ENCODE data around the gene AHNAK2.

Gene AHNAK2

DNA sequence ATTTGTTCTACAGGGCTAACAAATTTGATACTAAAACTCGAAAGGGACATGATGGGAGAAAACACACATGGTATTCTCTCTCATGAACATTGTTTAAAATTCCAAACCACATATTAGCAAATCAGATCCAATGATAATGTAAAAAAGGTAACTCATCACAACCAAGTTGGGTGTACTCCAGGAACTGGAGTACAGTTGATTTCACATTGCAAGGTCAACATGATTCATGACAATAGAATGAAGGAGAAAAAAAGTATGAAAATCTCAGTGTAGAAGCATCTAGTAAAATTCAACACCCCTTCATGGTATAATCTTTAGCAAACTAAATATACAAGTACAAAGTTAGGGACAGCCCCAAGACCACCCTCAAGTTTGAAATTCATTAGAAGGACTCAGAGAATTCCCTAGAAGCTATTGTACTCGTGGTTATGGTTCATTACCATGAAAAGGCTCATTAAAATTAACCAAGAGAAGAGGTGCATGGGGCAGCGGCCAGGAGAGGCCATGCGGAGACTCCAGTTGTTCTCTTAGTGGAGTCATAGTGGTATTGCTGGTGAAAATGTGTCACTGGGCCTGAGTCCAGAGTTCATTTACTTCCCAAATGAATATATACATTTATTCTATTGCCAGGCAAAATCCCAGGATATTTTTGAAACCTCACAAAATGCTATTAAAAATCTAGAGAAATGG is 45.8 kb upstream of the AHNAK2 start:
- peaks cover 30% of the 10 kb centered on the region for H3K4me1 Mint-ChIP-seq
- H3K4me3 Mint-ChIP-seq: no peak overlapping the region

DNA sequence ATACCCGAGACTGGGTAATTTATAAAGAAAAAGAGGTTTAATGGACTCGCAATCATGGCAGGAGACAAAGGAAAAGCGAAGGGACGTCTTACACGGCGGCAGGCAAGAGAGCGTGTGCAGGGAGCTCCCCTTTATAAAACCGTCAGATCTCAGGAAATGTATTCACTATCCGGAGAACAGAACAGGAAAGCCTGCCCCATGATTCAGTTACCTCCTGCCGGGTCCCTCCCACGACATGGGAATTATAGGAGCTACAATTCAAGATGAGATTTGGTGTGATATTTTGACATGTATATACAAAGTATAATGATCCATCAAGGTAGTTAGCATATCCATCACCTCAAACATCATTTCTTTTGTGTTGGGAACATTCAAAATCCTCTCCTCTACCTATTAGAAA is 45.0 kb upstream of the AHNAK2 start:
- Mint-ChIP-seq H3K9me3 (no peaks in the 10 kb centered on the region), H3K36me3 (ENCODE audit: low read depth) (no peaks in the 10 kb centered on the region), H3K27ac (no peak overlapping the region), H3K27me3 (ENCODE audit: low read depth, poor library complexity) (peaks cover 18% of the 10 kb centered on the region), H3K4me1 (peaks cover 36% of the 10 kb centered on the region), H3K4me3 (peak overlapping the region; percentile 17)
- TF ChIP-seq, protein P1, sequence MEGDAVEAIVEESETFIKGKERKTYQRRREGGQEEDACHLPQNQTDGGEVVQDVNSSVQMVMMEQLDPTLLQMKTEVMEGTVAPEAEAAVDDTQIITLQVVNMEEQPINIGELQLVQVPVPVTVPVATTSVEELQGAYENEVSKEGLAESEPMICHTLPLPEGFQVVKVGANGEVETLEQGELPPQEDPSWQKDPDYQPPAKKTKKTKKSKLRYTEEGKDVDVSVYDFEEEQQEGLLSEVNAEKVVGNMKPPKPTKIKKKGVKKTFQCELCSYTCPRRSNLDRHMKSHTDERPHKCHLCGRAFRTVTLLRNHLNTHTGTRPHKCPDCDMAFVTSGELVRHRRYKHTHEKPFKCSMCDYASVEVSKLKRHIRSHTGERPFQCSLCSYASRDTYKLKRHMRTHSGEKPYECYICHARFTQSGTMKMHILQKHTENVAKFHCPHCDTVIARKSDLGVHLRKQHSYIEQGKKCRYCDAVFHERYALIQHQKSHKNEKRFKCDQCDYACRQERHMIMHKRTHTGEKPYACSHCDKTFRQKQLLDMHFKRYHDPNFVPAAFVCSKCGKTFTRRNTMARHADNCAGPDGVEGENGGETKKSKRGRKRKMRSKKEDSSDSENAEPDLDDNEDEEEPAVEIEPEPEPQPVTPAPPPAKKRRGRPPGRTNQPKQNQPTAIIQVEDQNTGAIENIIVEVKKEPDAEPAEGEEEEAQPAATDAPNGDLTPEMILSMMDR (IDR thresholded peaks at IDR 0.05): no peak
- no peak for DNase-seq

More for the DNA sequence above, 45.8 kb upstream of the AHNAK2 start:
- no peaks in the 10 kb centered on the region for H3K36me3 Mint-ChIP-seq (ENCODE audit: low read depth)
- DNase-seq: no peak
- TF ChIP-seq, protein P1 (IDR thresholded peaks at IDR 0.05): no peak
- no peak overlapping the region for H3K27ac Mint-ChIP-seq
- no peaks in the 10 kb centered on the region for H3K9me3 Mint-ChIP-seq
- peaks cover 26% of the 10 kb centered on the region for H3K27me3 Mint-ChIP-seq (ENCODE audit: low read depth, poor library complexity)

DNA sequence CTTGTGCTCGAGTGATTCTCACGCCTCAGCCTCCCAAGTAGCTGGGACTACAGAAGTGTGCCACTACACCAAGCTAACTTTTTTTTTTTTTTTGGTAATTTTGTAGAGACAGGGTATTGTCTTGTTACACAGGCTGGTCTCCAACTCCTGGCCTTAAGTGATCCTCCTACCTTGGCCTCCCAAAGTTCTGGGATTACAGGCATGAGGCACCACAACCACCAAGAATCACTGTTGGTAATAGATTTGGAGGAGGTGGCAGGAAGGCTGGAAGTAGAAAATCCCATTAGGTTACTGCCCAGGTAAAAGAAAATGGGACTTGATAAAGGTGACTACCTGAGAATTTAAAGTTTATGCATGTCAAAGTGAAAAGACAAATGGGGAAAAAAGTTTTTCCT is 44.1 kb upstream of the AHNAK2 start:
- Mint-ChIP-seq H3K4me1 (peaks cover 43% of the 10 kb centered on the region), H3K9me3 (no peaks in the 10 kb centered on the region), H3K4me3 (peak overlapping the region; percentile 93), H3K27ac (no peak overlapping the region), H3K36me3 (ENCODE audit: low read depth) (peaks cover 5% of the 10 kb centered on the region), H3K27me3 (ENCODE audit: low read depth, poor library complexity) (peaks cover 10% of the 10 kb centered on the region)
- DNase-seq: no peak
- TF ChIP-seq, protein P1 (IDR thresholded peaks at IDR 0.05): no peak

DNA sequence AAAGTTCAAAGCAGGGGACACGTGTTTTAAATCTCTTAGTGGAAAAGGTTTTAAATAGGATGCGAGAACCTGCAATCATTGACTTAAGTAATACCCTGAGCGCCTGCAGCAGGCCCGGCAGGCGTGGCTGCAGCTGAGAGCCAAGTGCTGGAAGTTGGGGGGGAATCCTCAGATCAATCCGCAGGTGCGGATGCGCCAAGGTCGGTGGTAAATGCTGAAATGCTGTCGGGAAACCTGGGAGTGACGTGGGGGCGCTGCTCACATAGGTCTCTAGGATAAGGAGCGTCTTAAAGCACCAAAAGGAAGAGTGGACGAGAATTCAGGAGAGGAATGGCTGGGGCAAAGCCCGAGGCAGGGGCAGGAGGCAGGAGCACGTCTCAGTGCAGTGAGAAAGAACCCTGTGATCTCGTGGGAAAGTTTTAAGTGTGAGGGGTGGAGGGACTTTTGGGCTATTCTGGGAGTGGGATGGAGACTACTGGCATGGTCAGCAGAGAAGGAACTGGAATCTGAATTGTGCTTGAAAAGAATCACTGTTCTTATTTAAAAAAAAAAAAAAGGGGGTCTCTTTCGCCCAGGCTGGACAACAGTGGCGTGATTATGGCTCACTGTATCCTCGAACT is 43.6 kb upstream of the AHNAK2 start:
- peak; percentile 53 for DNase-seq
- TF ChIP-seq, protein P1 (IDR thresholded peaks at IDR 0.05): no peak
- H3K4me1 Mint-ChIP-seq: peaks cover 48% of the 10 kb centered on the region
- peaks cover 10% of the 10 kb centered on the region for H3K27me3 Mint-ChIP-seq (ENCODE audit: low read depth, poor library complexity)
- H3K9me3 Mint-ChIP-seq: no peaks in the 10 kb centered on the region
- peak overlapping the region; percentile 89 for H3K27ac Mint-ChIP-seq
- H3K36me3 Mint-ChIP-seq (ENCODE audit: low read depth): peaks cover 8% of the 10 kb centered on the region
- peak overlapping the region; percentile 93 for H3K4me3 Mint-ChIP-seq

DNA sequence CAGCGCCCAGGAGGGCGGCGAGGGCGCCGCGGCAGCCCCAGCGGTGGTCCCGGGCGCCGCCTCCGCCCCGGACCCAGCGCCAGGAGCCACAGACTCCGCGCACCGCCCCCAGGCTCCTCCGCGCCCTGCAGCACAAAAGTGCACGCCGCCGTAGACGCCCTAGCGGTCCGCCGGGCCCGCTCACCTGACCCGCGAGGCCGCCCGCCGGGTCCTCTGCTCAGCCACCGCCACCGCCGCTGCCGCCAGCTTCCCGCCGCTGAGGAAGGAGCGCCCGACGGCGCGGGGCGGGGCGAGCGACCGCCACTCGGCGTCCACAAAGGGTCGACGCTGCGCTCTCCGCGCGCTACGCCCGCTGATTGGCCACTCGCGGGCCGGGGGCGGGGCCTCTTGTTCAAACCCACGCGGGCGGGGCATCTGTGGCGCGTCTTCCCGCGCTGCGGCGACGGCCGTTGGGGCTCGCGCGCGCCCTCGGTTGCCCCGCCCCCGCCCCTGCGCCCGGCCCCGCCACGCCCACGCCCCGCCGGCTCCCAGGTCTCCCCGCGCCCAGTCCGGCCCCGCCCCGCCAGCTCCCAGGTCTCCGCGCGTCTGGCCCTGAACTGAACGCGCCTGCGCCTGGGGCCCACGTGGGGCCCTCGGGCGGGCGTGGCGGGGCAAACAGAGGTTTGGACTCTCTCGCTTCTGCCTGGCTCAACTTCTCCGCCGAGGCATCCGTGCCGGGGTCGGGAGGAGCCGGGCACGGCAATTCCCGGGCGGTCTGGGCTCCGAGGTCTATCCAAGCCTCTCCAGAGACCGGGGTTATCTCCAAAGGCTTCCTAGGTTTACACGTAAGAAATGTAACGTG is 42.9 kb upstream of the AHNAK2 start, which contains the start of gene CDCA4:
Gene CDCA4 (minus strand): TSS at position 269 of the 841 bp plus-strand sequence. CDS start 9,154 bp downstream, outside the sequence.
- Mint-ChIP-seq H3K4me3 (peak within 1 kb of the TSS; percentile 93), H3K9me3 (no peaks in the 10 kb centered on the region), H3K27me3 (ENCODE audit: low read depth, poor library complexity) (peaks cover 5% of the 10 kb centered on the region), H3K27ac (peak within 1 kb of the TSS; percentile 91), H3K4me1 (peaks cover 55% of the 10 kb centered on the region), H3K36me3 (ENCODE audit: low read depth) (peaks cover 12% of the 10 kb centered on the region)
- TF ChIP-seq, protein P1 (IDR thresholded peaks at IDR 0.05): no peak
- DNase-seq: peak; percentile 99

Data from nephron progenitor cell (in vitro differentiated cells).